Endothelial cell of umbilical vein (primary cell): Measurements from ENCODE around the gene DARS1. TPM values are rescaled to one million over a fixed set of nuclear protein-coding genes. Genes with fewer than 3 reads are reported as not detected.

ENCODE experiments used
- BruUV-seq: library from RNA; stranded (reverse); fragments of 400-500 nt; replicated peaks from 2 replicates; lab custom pipeline; 2021; lab: Mats Ljungman, UMichigan
- CTCF ChIA-PET: fragments of 300-600, 350-600 bp; sonication (Branson Sonifier 250); formaldehyde crosslinking; loops from one replicate; lab custom pipeline; 2021; ENCODE audit warnings: antibody characterized with exemption, inconsistent platforms; lab: Charles Lee
- POLR2A ChIA-PET: fragments of 300-600, 350-600 bp; sonication (Branson Sonifier 250); formaldehyde crosslinking; loops from one replicate; lab custom pipeline; 2021; ENCODE audit warnings: antibody characterized with exemption, inconsistent platforms; lab: Charles Lee
- DNase-seq: peaks from one replicate; pipeline ENCODE4 v3.0.0-alpha.2; 2011; ENCODE audit warnings: low read depth, low spot score
- FAIRE-seq: peaks from 2 replicates; lab custom pipeline; 2011; peaks lifted over from hg19 to GRCh38; lab: Jason Lieb, UNC
- H2AFZ ChIP-seq: 2 replicates; pipeline ENCODE4 v1.6.0; 2012; ENCODE audit warnings: low read depth, low read length, control low read depth, inconsistent platforms
- H3K27ac ChIP-seq: 2 replicates; pipeline ENCODE4 v1.5.1; 2011; ENCODE audit warnings: low read depth, mild to moderate bottlenecking, control low read depth, low read length, moderate library complexity; ENCODE audit not compliant: insufficient read depth
- H3K27me3 ChIP-seq, 2 experiments: 2 replicates each; pipeline versions ENCODE4 v1.6.0 to v1.6.1; 2011; ENCODE audit warnings: low read length in 2 of 2, mixed read lengths in 1 of 2; ENCODE audit not compliant: control insufficient read depth in 2 of 2, insufficient read depth in 2 of 2
- H3K36me3 ChIP-seq, 2 experiments: 2 replicates in 1 of 2; 3 replicates in 1 of 2; pipeline ENCODE4 v1.5.1; 2011; ENCODE audit warnings: low read length in 2 of 2, mild to moderate bottlenecking in 1 of 2, moderate library complexity in 1 of 2; ENCODE audit not compliant: control insufficient read depth in 2 of 2, insufficient read depth in 2 of 2; ENCODE audit errors: extremely low read depth in 1 of 2
- H3K4me1 ChIP-seq: 3 replicates; pipeline ENCODE4 v1.5.1; 2011; ENCODE audit warnings: mild to moderate bottlenecking, low read length; ENCODE audit not compliant: control insufficient read depth, insufficient read depth; ENCODE audit errors: extremely low read depth
- H3K4me2 ChIP-seq: 2 replicates; pipeline ENCODE4 v1.6.1; 2011; ENCODE audit warnings: low read length, control low read depth, mixed read lengths; ENCODE audit not compliant: insufficient read depth
- H3K4me3 ChIP-seq, 3 experiments: fragments of 200-600 bp in 1 of 3; sonication (generic), shearing (Covaris generic) in 1 of 3; replicated peaks in 1 of 3; 2 replicates each; pipeline ENCODE4 v1.5.1; 2011 to 2016; ENCODE audit warnings: control low read depth in 3 of 3, low read length in 3 of 3, mild to moderate bottlenecking in 2 of 3, inconsistent platforms in 1 of 3, low read depth in 1 of 3, moderate library complexity in 1 of 3; ENCODE audit not compliant: insufficient read depth in 1 of 3
- H3K79me2 ChIP-seq: 2 replicates; pipeline ENCODE4 v1.6.0; 2012; ENCODE audit warnings: low read length, inconsistent platforms; ENCODE audit not compliant: control insufficient read depth, insufficient read depth
- H3K9ac ChIP-seq: replicated peaks from 2 replicates; pipeline ENCODE3; 2011; ENCODE audit warnings: low read length, control low read depth; ENCODE audit not compliant: insufficient read depth; ENCODE audit errors: extremely low read depth
- H3K9me1 ChIP-seq: replicated peaks from 3 replicates; pipeline ENCODE4 v1.6.0; 2011; ENCODE audit warnings: mild to moderate bottlenecking, low read length; ENCODE audit not compliant: control insufficient read depth, insufficient read depth; ENCODE audit errors: extremely low read depth
- H3K9me3 ChIP-seq: replicated peaks from 2 replicates; pipeline ENCODE4 v1.5.1; 2012; ENCODE audit warnings: low read length, inconsistent platforms; ENCODE audit not compliant: control insufficient read depth, insufficient read depth
- H4K20me1 ChIP-seq: replicated peaks from 2 replicates; pipeline ENCODE3; 2011; ENCODE audit warnings: mild to moderate bottlenecking, low read length; ENCODE audit not compliant: control insufficient read depth, insufficient read depth; ENCODE audit errors: extremely low read depth
- EZH2 ChIP-seq: IDR thresholded peaks from 2 replicates; pipeline ENCODE4 v1.6.1; 2012; ENCODE audit warnings: borderline replicate concordance, low read depth, mild to moderate bottlenecking, moderate library complexity, low read length, inconsistent platforms; ENCODE audit not compliant: severe bottlenecking
- FOS ChIP-seq: IDR thresholded peaks from 2 replicates; pipeline ENCODE4 v1.6.1; 2011; ENCODE audit warnings: mild to moderate bottlenecking, low read length, moderate library complexity, borderline replicate concordance; ENCODE audit not compliant: insufficient read depth
- GATA2 ChIP-seq: IDR thresholded peaks from 2 replicates; pipeline ENCODE4 v1.7.0; 2011; ENCODE audit warnings: low read depth, mild to moderate bottlenecking, moderate library complexity, mixed read lengths, low read length; ENCODE audit not compliant: insufficient read length, insufficient read depth
- JUN ChIP-seq: IDR thresholded peaks from 2 replicates; pipeline ENCODE4 v1.6.1; 2011; ENCODE audit warnings: borderline replicate concordance, low read depth; ENCODE audit not compliant: insufficient read length, insufficient read depth
- MYC ChIP-seq: IDR thresholded peaks from one replicate; pipeline ENCODE4 v1.6.1; 2011; ENCODE audit warnings: mild to moderate bottlenecking, low read depth, low read length
- POLR2A ChIP-seq: IDR thresholded peaks from 2 replicates; pipeline ENCODE4 v1.6.1; 2012; ENCODE audit warnings: low read depth, mild to moderate bottlenecking, control low read depth, low read length
- POLR2AphosphoS5 ChIP-seq: IDR thresholded peaks from 2 replicates; pipeline ENCODE4 v1.6.1; 2012; ENCODE audit warnings: low read depth, mild to moderate bottlenecking, control low read depth, low read length, moderate library complexity; ENCODE audit not compliant: insufficient read depth
- dilution Hi-C: fragments of 300-500 bp; cut with MboI; formaldehyde crosslinking; loops from one replicate; pipeline ENCODE4 v1.15.0; 2019; ENCODE audit warnings: low sequenced_read_pairs; ENCODE audit not compliant: extremely low pct_ligation_motif_present
- intact Hi-C: fragments of 100-400 bp; cut with micrococcal nuclease; formaldehyde crosslinking; loops from one replicate; pipeline ENCODE4 v1.10.0; 2022
- polyA plus RNA-seq, 4 experiments: library from polyadenylated mRNA; depleted of rRNA in 3 of 4; stranded (reverse) in 3 of 4; unstranded in 1 of 4; fragments of >200 nt; gene quantifications; 2 replicates each; pipeline versions ENCODE4 v1.2.1 to v1.2.3, GENCODE V29; 2011 to 2012; ENCODE audit warnings: missing spikeins in 1 of 4
- total RNA-seq: library from RNA; stranded (reverse); gene quantifications from 2 replicates; pipeline ENCODE4 v1.2.3, GENCODE V29; 2021
- TF ChIP-seq, protein P1 (sequence below): IDR thresholded peaks from 2 replicates; pipeline ENCODE4 v1.6.1; 2011; ENCODE audit not compliant: insufficient read depth, insufficient read length

Gene DARS1
- total and polyA plus RNA-seq, 2 donors (not counting 3 experiments of a cell fraction or from before 2014, with no cell fraction given) = 20.9 to 41.5 TPM

GRCh38 chr2:135949451-135950234 is 35.8 kb downstream of the DARS1 start:
- Histone ChIP-seq H3K79me2 (peaks cover 24% of the 10 kb centered on the region), H3K9ac (peak overlapping the region; percentile 58), H3K36me3 (no peaks in the 10 kb centered on the region), H3K9me3 (no peaks in the 10 kb centered on the region), H3K9me1 (no peaks in the 10 kb centered on the region), H3K27me3 (no peaks in the 10 kb centered on the region), H4K20me1 (no peaks in the 10 kb centered on the region), H2AFZ (no peak overlapping the region), H3K4me3 (no peak overlapping the region), H3K4me2 (peak overlapping the region; percentile 73), H3K4me1 (peaks cover 20% of the 10 kb centered on the region), H3K27ac (peak overlapping the region; percentile 70)
- ChIA-PET POLR2A (interaction anchor here (0.7 kb wide), 1 partner anchor 194 kb away, joined by 3 read pairs; no protein-coding TSS in a partner anchor), CTCF (no interaction called here)
- BruUV-seq = no TSS peak
- intact Hi-C loops = loop anchor here (1.0 to 2.0 kb wide), 2 partner anchors 36 to 289 kb away; partner anchors contain the start of gene DARS1
- dilution Hi-C loops = no loop called here
- no peak for FAIRE-seq
- TF ChIP-seq GATA2 (peak; percentile 9), FOS (no peak), EZH2 (no peak)
- peak; percentile 24 for DNase-seq

GRCh38 chr2:135948642-135949355 is 36.6 kb downstream of the DARS1 start:
- ChIA-PET POLR2A (interaction anchor here (0.5 to 0.7 kb wide), 2 partner anchors 35 to 194 kb away, joined by 3 to 7 read pairs; no protein-coding TSS in a partner anchor), CTCF (no interaction called here)
- Histone ChIP-seq H3K4me2 (peak overlapping the region; percentile 73), H3K27me3 (no peaks in the 10 kb centered on the region), H3K9ac (peak overlapping the region; percentile 58), H2AFZ (no peak overlapping the region), H3K9me1 (no peaks in the 10 kb centered on the region), H3K4me3 (no peak overlapping the region), H3K79me2 (peaks cover 22% of the 10 kb centered on the region), H3K36me3 (no peaks in the 10 kb centered on the region), H3K27ac (peak overlapping the region; percentile 70), H3K4me1 (peaks cover 20% of the 10 kb centered on the region), H4K20me1 (no peaks in the 10 kb centered on the region), H3K9me3 (no peaks in the 10 kb centered on the region)
- no peak for TF ChIP-seq POLR2A
- TF ChIP-seq FOS = peak; percentile 93
- no peak for TF ChIP-seq MYC
- TF ChIP-seq JUN = peak; percentile 95
- TF ChIP-seq POLR2AphosphoS5 = no peak
- TF ChIP-seq, protein P1, sequence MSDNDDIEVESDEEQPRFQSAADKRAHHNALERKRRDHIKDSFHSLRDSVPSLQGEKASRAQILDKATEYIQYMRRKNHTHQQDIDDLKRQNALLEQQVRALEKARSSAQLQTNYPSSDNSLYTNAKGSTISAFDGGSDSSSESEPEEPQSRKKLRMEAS = no peak
- no peak for TF ChIP-seq GATA2
- intact Hi-C loops (loop anchor here (1.0 to 2.0 kb wide), 2 partner anchors 37 to 290 kb away; partner anchors contain the start of gene DARS1), dilution Hi-C loops (no loop called here)
- DNase-seq (peak; percentile 69), FAIRE-seq (peak; percentile 56)
- BruUV-seq = no TSS peak
